HepG2 (cell line): Measurements from ENCODE around the gene SLC25A47. TPM values are rescaled to one million over a fixed set of nuclear protein-coding genes. Genes with fewer than 3 reads are reported as not detected.
"Not testable (repeated sequence)": the region's sequence is repeated elsewhere in the genome, so short reads cannot be mapped to it uniquely, and the experiment has no call there.

Experiments
- ATAC-seq: fragments of 200-7000 bp; cut with Tn5 transposase; 3 replicates; pipeline ENCODE4 v1.9.1; 2020; ENCODE audit warnings: mild to moderate bottlenecking, moderate library complexity
- BruUV-seq: library from RNA; stranded (reverse); fragments of 400-500 nt; replicated peaks from 2 replicates; lab custom pipeline; 2021; lab: Mats Ljungman, UMichigan
- CTCF ChIA-PET: fragments of 300-600 bp; formaldehyde crosslinking; extraction: SDS; loops from one replicate; lab custom pipeline; 2021; ENCODE audit warnings: low total read pairs, inconsistent platforms, low intra/inter-chr PET ratio; lab: Yijun Ruan, JAX
- POLR2A ChIA-PET: fragments of 350-600 bp; sonication (Branson Sonifier 250); formaldehyde crosslinking; loops from one replicate; lab custom pipeline; 2020; ENCODE audit warnings: antibody characterized with exemption, inconsistent platforms; lab: Yijun Ruan, JAX
- DNase-seq: peaks from one replicate; pipeline ENCODE4 v3.0.0-alpha.2; 2015; ENCODE audit warnings: low spot score
- FAIRE-seq: peaks from 3 replicates; lab custom pipeline; 2011; peaks lifted over from hg19 to GRCh38; lab: Jason Lieb, UNC
- H2AFZ ChIP-seq: one replicate; pipeline ENCODE4 v1.6.1; 2011; ENCODE audit warnings: low read length, inconsistent platforms
- H3K27ac ChIP-seq: fragments of 300-600 bp; 3 replicates; pipeline ENCODE4 v1.8.0; 2011; ENCODE audit warnings: mixed run types, mild to moderate bottlenecking, mixed read lengths, low read length, inconsistent platforms; ENCODE audit not compliant: insufficient read depth; ENCODE audit errors: extremely low read length
- H3K27me3 ChIP-seq, 2 experiments: fragments of 200-600 bp in 1 of 2; 2 replicates in 1 of 2; 3 replicates in 1 of 2; pipeline versions ENCODE4 v1.6.0 to v1.8.0; 2011; ENCODE audit warnings: low read length in 2 of 2, mild to moderate bottlenecking in 2 of 2, moderate library complexity in 2 of 2, inconsistent platforms in 1 of 2; ENCODE audit not compliant: insufficient read depth in 2 of 2, control insufficient read depth in 1 of 2
- H3K36me3 ChIP-seq, 2 experiments: fragments of 200-600 bp in 1 of 2; replicated peaks in 1 of 2; 2 replicates in 1 of 2; 3 replicates in 1 of 2; pipeline versions ENCODE4 v1.5.1 to v1.8.0; 2011; ENCODE audit warnings: low read length in 2 of 2, inconsistent platforms in 1 of 2; ENCODE audit not compliant: insufficient read depth in 2 of 2, control insufficient read depth in 1 of 2
- H3K4me1 ChIP-seq: 2 replicates; pipeline ENCODE4 v1.5.1; 2012; ENCODE audit warnings: low read length, inconsistent platforms; ENCODE audit not compliant: insufficient read depth
- H3K4me2 ChIP-seq: 2 replicates; pipeline ENCODE4 v1.6.0; 2011; ENCODE audit warnings: low read depth, low read length, inconsistent platforms
- H3K4me3 ChIP-seq, 3 experiments: fragments of 200-600 bp in 1 of 3; sonication (generic), shearing (Covaris generic) in 1 of 3; replicated peaks in 1 of 3; 2 replicates each; pipeline ENCODE4 v1.5.1; 2011 to 2016; ENCODE audit warnings: low read length in 3 of 3, inconsistent platforms in 2 of 3, low read depth in 2 of 3, mild to moderate bottlenecking in 2 of 3, control low read depth in 1 of 3, mixed read lengths in 1 of 3; ENCODE audit not compliant: insufficient read depth in 1 of 3
- H3K79me2 ChIP-seq: one replicate; pipeline ENCODE4 v1.6.1; 2011; ENCODE audit warnings: low read length, inconsistent platforms; ENCODE audit not compliant: insufficient read depth
- H3K9ac ChIP-seq: 2 replicates; pipeline ENCODE4 v1.6.0; 2011; ENCODE audit warnings: mild to moderate bottlenecking, low read depth, low read length, inconsistent platforms; ENCODE audit not compliant: insufficient read depth
- H3K9me3 ChIP-seq: 2 replicates; pipeline ENCODE4 v1.5.1; 2012; ENCODE audit warnings: mild to moderate bottlenecking, low read length
- H4K20me1 ChIP-seq: 2 replicates; pipeline ENCODE4 v1.6.0; 2011; ENCODE audit warnings: inconsistent platforms, mild to moderate bottlenecking, low read length, moderate library complexity; ENCODE audit not compliant: insufficient read depth
- AHR ChIP-seq: IDR thresholded peaks from 2 replicates; pipeline ENCODE4 v1.6.1; 2018; ENCODE audit warnings: missing genetic modification reagents, missing compliant biosample characterization
- CENPT ChIP-seq: sonication (generic); formaldehyde crosslinking; IDR thresholded peaks from 2 replicates; pipeline ENCODE4 v1.8.0; 2022; ENCODE audit warnings: low read depth, mild to moderate bottlenecking, moderate library complexity, missing genetic modification reagents
- EED ChIP-seq: sonication (generic); formaldehyde crosslinking; IDR thresholded peaks from 2 replicates; pipeline ENCODE4 v1.5.0; 2020; ENCODE audit warnings: mild to moderate bottlenecking, missing genetic modification reagents
- FOXO1 ChIP-seq: sonication (generic); formaldehyde crosslinking; IDR thresholded peaks from 2 replicates; pipeline ENCODE4 v1.4.0; 2020; ENCODE audit warnings: missing genetic modification reagents
- NBN ChIP-seq: fragments of 450-650 bp; conservative IDR thresholded peaks from 2 replicates; pipeline ENCODE4 v1.6.1; 2017
- PAX8 ChIP-seq: sonication (generic); formaldehyde crosslinking; IDR thresholded peaks from 2 replicates; pipeline ENCODE4 v1.8.0; 2022; ENCODE audit warnings: mild to moderate bottlenecking, missing genetic modification reagents, borderline replicate concordance
- SKI ChIP-seq: fragments of 450-650 bp; IDR thresholded peaks from one replicate; pipeline ENCODE4 v1.6.1; 2018; ENCODE audit warnings: mild to moderate bottlenecking; ENCODE audit not compliant: partially characterized antibody
- SNAPC4 ChIP-seq: sonication (generic); formaldehyde crosslinking; IDR thresholded peaks from 2 replicates; pipeline ENCODE4 v1.4.0; 2020; ENCODE audit warnings: mild to moderate bottlenecking, missing genetic modification reagents
- TEAD3 ChIP-seq: optimal IDR thresholded peaks from 2 replicates; pipeline ENCODE3; 2016; ENCODE audit warnings: borderline replicate concordance
- XRCC5 ChIP-seq: fragments of 200-400 bp; formaldehyde crosslinking; optimal IDR thresholded peaks from 2 replicates; pipeline ENCODE3; 2017; ENCODE audit warnings: mild to moderate bottlenecking, low read length
- ZNF282 ChIP-seq: fragments of 450-650 bp; IDR thresholded peaks from 2 replicates; pipeline ENCODE4 v1.6.1; 2018; ENCODE audit not compliant: partially characterized antibody
- ZNF335 ChIP-seq: sonication (generic); formaldehyde crosslinking; IDR thresholded peaks from 2 replicates; pipeline ENCODE4 v1.4.0; 2020; ENCODE audit warnings: missing genetic modification reagents
- ZNF580 ChIP-seq: IDR thresholded peaks from 2 replicates; pipeline ENCODE4 v1.6.1; 2016; ENCODE audit warnings: low read depth, borderline replicate concordance
- WGBS: methylation state at CpG from one replicate; pipeline ENCODE4 v1.1.6; 2017; ENCODE audit warnings: low lambda C conversion rate; 5-methylcytosine and 5-hydroxymethylcytosine counted together
- in situ Hi-C: cut with HindIII; loops from 2 replicates; pipeline ENCODE4 v1.10.0; 2017; ENCODE audit warnings: low pct_unique_long_range_greater_than_20kb; ENCODE audit not compliant: extremely low pct_ligation_motif_present
- intact Hi-C: fragments of 100-400 bp; cut with micrococcal nuclease; formaldehyde crosslinking; loops from one replicate; pipeline ENCODE4 v1.10.0; 2022; ENCODE audit not compliant: unreplicated experiment
- polyA plus RNA-seq, 8 experiments: library from polyadenylated mRNA; depleted of rRNA in 3 of 8; stranded (reverse) in 7 of 8; unstranded in 1 of 8; fragments of >200 nt; fragmentation: Illumina TruSeq in 4 of 8; extraction: Trizol in 4 of 8; gene quantifications; 2 replicates each; pipeline versions ENCODE4 v1.2.1 to v1.2.3, GENCODE V29; 2011 to 2016; ENCODE audit warnings: low read depth in 4 of 8, missing spikeins in 1 of 8, mixed read lengths in 1 of 8; ENCODE audit not compliant: insufficient read depth in 1 of 8
- total RNA-seq, 5 experiments: library from RNA; depleted of rRNA; stranded (reverse); fragments of >200 nt; fragmentation: Illumina TruSeq; extraction: Trizol; gene quantifications; 2 replicates each; pipeline ENCODE4 v1.2.3, GENCODE V29; 2016; ENCODE audit warnings: low read depth in 1 of 5
- TF ChIP-seq, protein P1 (sequence below): IDR thresholded peaks from 2 replicates; pipeline ENCODE4 v1.6.1; 2018; ENCODE audit warnings: missing genetic modification reagents, mild to moderate bottlenecking, missing compliant biosample characterization

SLC25A47 gene
- total and polyA plus RNA-seq, 2 of the 13 experiments (the other 11 are each of a cell fraction or from before 2014, with no cell fraction given): 1.0 to 1.7 TPM

DNA sequence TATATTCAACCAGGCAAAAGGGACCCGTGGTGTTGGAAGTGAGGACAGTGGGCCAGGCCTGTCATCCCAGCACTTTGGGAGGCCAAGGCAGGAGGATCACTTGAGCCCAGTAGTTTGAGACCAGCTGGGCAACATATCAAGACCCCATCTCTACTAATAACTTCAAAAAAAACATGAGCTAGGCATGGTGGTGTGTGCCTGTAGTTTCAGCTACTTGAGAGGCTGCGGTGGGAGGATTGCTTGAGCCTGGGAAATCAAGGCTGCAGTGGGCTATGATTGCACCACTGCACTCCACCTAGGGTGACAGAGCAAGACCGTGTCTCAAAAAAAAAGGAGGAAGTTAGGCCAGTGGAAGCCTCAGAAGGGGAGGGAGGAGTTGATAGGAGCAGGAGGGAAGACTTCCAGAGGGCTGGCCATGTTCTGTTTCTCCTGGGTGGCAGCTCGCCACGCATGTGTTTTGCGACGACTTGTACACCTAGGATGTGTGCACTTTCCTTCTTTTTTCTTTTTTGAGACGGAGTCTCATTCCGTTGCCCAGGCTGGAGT, 27.0 kb upstream of the SLC25A47 start:
- no peaks in the 10 kb centered on the region; a peak in 1 of 5 replicates for H3K36me3 ChIP-seq
- CTCF ChIA-PET: no interaction called here
- H3K27me3 ChIP-seq: no peaks in the 10 kb centered on the region
- in situ Hi-C loops (no loop called here), intact Hi-C loops (no loop called here)
- no peaks in the 10 kb centered on the region for H4K20me1 ChIP-seq
- ATAC-seq (no peak), FAIRE-seq (no peak), DNase-seq (no peak)
- no peak overlapping the region for H3K4me2 ChIP-seq
- H3K4me3 ChIP-seq: no peak overlapping the region
- no TSS peak for BruUV-seq
- no peak overlapping the region for H3K27ac ChIP-seq
- H3K9ac ChIP-seq: no peak overlapping the region
- H3K9me3 ChIP-seq: no peaks in the 10 kb centered on the region
- POLR2A ChIA-PET: interaction anchor here (0.9 kb wide), 1 partner anchor 9 kb away, joined by 3 read pairs; no protein-coding TSS in a partner anchor
- no peaks in the 10 kb centered on the region for H3K79me2 ChIP-seq
- H3K4me1 ChIP-seq: peaks cover 31% of the 10 kb centered on the region
- H2AFZ ChIP-seq: no peak overlapping the region
- TF ChIP-seq ZNF580 (CRISPR knock-in tag) (no peak), XRCC5 (no peak), NBN (no peak), ZNF335 (CRISPR knock-in tag) (no peak), FOXO1 (no peak), TEAD3 (CRISPR knock-in tag) (no peak), EED (CRISPR knock-in tag) (no peak), SNAPC4 (no peak), PAX8 (CRISPR knock-in tag) (no peak), AHR (CRISPR knock-in tag) (no peak), CENPT (no peak), SKI (no peak), ZNF282 (no peak)
- TF ChIP-seq, protein P1, sequence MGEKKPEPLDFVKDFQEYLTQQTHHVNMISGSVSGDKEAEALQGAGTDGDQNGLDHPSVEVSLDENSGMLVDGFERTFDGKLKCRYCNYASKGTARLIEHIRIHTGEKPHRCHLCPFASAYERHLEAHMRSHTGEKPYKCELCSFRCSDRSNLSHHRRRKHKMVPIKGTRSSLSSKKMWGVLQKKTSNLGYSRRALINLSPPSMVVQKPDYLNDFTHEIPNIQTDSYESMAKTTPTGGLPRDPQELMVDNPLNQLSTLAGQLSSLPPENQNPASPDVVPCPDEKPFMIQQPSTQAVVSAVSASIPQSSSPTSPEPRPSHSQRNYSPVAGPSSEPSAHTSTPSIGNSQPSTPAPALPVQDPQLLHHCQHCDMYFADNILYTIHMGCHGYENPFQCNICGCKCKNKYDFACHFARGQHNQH (CRISPR knock-in tag): no peak
- WGBS: 95% methylated on average over 9 of the region's 9 CpGs

DNA sequence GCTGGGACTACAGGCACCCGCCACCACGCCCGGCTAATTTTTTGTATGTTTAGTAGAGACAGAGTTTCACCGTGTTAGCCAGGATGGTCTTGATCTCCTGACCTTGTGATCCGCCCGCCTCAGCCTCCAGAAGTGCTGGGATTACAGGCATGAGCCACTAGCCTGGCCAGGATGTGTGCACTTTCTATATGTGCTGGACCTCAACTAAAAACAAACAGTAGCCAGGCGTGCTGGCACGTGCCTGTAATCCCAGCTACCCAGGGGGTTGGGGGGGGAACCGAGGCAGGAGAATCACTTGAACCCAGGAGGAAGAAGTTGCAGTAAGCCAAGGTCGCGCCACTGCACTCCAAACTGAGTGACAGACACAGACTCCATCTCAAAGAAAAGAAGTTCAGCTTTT, 26.4 kb upstream of the SLC25A47 start:
- H3K4me2 ChIP-seq, intact Hi-C loops, H3K36me3 ChIP-seq, H4K20me1 ChIP-seq, ATAC-seq, BruUV-seq, FAIRE-seq, H3K9me3 ChIP-seq, in situ Hi-C loops, H3K9ac ChIP-seq, H3K4me3 ChIP-seq, H2AFZ ChIP-seq, H3K79me2 ChIP-seq, H3K27me3 ChIP-seq, DNase-seq, CTCF ChIA-PET, H3K27ac ChIP-seq: not testable (repeated sequence)
- POLR2A ChIA-PET: interaction anchor here (0.9 kb wide), 1 partner anchor 8 kb away, joined by 3 read pairs; no protein-coding TSS in a partner anchor
- peaks cover 25% of the 10 kb centered on the region for H3K4me1 ChIP-seq
- 91% methylated on average over 11 of the region's 11 CpGs for WGBS
